HG02678 (cell line): ENCODE measurements around the gene CYP27B1.
A peak's percentile ranks its signal among the peaks of the same experiment; 100 is the strongest.
"Not testable (repeated sequence)": the region's sequence is repeated elsewhere in the genome, so short reads cannot be mapped to it uniquely, and the experiment has no call there.

Experiments
- ATAC-seq: cut with Tn5 transposase; IDR thresholded peaks from one replicate; pipeline ENCODE4 v1.9.1; 2021; ENCODE audit warnings: mild to moderate bottlenecking, moderate library complexity; ENCODE audit not compliant: unreplicated experiment

The CYP27B1 gene

DNA sequence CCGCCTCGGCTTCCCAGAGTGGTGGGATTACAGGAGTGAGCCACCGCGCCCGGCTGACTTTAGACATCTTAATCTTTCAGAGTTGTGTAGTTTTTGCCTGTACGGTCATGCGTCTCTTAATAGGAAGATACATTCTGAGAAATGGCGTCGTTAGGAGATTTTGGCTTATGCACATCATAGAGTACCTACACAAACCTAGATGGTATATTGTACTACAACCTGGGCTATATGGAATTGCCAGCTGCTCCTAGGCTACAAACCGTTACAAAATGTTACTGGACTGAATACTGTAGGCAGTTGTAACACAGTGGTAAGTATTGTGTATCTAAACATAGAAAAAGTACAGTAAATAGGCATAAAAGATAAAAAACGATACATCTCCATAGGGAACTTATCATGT lies 17.0 kb upstream of the CYP27B1 start:
- no peak for ATAC-seq

DNA sequence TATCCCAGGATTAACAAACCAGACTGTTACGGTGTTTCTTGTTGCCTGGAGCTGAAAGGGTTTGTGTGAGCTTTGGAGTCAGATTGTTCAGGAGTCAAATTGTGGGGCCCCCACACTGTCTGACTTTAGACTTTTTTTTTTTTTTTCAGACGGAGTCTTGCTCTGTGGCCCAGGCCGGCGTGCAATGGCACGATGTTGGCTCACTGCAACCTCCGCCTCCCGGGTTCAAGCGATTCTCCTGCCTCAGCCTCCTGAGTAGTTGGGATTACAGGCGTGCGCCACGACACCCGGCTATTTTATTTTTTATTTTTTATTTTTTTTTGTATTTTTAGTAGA lies 16.6 kb upstream of the CYP27B1 start:
- ATAC-seq = no peak

DNA sequence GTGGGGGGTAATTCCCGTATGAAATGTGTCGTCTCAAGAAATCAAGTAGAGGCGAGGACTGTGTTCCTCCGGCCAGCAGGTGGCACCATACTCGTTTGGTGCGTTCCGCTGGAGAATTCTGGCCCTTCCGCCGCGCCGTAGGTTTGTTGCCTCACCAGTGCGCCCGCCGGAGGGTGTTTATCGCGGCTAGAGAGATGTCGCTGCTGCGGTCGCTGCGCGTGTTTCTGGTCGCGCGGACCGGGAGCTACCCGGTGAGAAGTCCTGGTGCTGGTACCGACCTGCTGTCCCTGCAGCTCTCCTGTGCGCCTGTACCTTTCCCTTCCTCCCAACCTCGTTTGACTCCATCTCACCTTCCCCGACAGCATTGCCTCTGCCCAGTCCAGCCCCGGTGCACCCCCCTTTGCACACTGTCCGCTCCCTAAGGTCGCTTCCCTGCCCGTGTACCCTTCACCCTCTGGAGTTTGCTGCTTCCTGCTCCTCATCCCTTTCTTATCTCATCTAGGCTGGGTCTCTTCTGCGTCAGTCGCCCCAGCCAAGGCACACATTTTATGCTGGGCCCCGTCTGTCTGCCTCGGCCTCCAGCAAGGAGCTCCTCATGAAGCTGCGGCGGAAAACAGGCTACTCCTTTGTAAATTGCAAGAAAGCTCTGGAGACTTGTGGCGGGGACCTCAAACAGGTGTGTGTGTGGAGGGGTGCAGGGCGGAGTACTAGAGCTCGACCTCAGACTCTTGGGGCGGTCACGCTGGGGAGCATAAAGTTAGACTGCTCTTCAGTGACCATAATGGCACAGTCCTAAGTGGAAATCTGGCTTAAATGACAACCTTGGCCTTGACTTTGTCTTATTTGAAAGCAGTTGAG lies 16.0 kb upstream of the CYP27B1 start, which contains the start of gene TSFM:
TSS of gene TSFM (plus strand) at position 180 of the 858 bp plus-strand sequence. CDS start at position 195, 15 bp downstream.
- ATAC-seq = peak; percentile 87

DNA sequence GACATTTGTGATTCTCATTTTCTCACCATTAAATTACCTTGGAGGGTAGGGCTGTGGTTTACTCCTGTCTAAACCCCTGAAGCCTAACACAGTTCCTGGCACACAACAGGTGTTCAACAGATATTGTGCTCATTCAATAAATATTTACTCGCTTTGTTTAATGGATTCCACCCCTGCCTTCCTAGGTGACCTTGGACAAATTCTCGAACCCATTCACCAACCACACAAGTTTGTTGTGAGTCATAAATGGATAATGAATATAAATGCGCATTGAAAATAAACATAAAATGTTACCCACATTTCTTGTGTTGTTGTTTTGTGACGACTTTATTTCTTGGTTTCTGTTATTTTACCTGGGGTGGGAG lies 15.3 kb upstream of the CYP27B1 start:
- peak; percentile 8 for ATAC-seq

DNA sequence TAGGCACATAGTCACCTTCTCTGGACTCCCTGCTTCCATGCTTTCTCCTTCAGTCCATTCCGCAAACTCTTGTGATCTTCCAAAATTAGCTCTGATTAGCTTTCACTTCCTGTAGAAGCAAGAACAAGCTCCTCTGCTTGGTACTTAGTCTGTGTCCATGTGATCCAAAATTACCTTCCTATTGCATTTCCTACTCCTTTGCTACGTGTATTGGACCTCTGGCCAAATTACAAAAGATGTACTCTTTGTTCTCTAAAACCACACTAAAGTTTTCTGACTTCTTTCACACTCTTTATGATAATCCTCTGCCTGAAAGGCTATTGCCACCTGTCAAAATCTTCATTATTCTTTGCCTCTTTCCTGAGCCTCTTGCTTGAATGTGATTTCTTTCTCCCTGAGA lies 14.9 kb upstream of the CYP27B1 start:
- ATAC-seq = no peak

DNA sequence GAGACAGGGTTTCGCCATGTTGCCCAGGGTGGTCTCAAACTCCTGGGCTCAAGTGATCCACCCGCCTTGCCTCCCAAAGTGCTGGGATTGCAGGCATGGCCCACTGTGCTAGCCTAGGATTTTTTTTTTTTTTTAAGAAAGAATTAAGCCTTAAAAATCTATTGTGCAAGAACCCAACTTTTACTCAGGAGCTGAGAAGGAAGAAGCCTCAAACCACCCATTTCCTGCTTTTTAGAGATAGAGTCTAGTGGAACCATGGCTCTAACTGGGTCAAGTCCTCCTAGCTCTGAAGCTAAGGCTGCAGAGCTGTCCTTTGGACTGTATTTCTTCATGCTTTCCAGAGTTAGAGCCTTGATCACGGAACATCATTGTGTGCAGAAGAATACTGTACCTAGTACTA lies 14.4 kb upstream of the CYP27B1 start:
- no peak for ATAC-seq

DNA sequence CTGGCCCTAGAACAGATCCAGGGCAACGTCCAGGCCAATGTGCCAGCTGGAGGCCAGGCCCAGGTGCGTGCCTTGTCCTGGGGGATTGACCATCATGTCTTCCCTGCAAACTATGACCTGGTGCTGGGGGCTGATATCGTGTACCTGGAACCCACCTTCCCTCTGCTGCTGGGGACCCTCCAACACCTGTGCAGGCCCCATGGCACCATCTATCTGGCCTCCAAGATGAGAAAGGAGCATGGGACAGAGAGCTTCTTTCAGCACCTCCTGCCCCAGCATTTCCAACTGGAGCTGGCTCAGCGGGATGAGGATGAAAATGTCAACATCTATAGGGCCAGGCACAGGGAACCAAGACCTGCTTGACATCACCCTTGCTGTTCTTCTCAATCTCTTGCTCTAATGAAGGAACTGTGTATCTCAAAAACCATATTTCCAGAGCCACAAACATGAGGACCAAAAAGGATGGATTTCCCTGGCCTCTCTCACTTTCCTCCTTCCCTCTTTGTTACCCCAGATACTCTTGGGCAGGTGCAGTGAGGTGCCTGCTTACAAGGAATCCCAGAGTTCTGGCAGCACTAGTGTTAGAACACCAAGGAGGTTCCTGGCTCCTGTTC lies 13.5 kb upstream of the CYP27B1 start:
- ATAC-seq = no peak

DNA sequence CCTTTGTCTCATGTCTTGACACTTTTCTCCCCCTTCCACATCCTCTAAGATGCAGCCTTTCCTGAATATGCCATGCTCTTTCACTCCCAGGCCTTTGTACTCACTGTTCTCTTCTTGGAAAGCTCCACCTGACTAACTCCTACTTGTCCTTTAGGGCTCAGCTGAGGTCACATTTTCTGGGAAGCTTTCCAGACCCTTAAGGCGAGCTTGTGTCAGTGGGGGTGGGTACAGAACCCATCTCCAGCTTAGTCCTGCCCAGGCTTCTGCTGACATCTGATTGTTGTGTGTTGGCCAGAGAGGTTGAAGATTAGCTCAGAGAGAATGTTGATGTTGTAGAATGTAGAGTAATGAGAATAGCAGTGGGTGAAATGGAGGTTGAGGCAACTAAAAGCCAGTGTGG lies 12.9 kb upstream of the CYP27B1 start:
- no peak for ATAC-seq

DNA sequence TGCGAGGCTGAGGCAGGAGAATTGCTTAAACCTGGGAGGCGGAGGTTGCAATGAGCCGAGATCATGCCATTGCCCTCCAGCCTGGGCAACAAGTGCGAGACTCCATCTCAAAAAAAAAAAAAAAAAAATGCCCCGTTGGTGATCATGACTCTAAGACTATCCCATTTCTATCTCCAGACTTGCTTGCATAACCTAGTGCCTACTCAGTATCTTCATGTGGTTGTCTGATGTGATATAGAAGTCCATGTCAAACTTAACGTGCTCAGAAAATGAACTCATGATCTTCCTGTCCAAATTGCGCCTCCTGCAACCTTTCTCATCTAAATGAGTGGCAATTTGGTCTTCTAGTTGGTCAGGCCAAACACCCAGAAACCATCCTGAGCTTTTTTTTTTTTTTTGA lies 11.0 kb upstream of the CYP27B1 start:
- ATAC-seq = no peak

DNA sequence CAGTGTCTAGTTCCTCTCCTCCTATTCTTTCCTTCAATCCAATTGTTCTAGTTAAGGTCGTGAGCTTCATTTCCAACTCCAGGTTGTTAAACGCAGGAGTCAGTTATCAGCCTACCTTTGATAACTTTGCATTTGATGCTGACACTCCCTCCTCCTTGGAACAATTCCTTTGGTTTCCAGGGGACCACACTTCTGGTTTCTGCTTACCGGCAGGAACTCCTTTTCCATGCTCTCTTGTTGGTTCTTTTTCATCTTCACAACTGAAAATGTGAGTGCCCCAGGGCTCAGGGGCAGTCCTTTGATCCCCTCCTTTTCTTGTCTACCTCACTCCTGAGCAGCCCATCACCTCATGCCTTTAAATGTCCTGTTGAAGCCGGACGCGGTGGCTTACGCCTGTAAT lies 10.5 kb upstream of the CYP27B1 start:
- ATAC-seq = no peak

DNA sequence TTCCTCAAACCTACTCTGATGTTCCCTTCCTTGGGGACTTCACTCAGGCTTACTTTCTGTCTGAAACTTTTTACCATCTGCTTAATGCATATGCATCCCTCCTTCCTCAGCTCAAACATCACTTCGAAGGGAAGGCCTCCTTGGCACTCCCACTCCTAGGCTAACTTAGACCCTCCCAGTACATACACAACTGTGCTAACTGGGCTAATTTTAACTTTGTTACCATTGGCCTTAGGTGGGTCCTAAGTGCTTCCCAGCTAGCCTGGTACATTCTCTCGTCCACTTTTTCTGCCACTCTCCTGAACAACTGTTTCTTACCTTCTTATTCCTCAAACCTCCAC lies 9.3 kb upstream of the CYP27B1 start:
- ATAC-seq = no peak

DNA sequence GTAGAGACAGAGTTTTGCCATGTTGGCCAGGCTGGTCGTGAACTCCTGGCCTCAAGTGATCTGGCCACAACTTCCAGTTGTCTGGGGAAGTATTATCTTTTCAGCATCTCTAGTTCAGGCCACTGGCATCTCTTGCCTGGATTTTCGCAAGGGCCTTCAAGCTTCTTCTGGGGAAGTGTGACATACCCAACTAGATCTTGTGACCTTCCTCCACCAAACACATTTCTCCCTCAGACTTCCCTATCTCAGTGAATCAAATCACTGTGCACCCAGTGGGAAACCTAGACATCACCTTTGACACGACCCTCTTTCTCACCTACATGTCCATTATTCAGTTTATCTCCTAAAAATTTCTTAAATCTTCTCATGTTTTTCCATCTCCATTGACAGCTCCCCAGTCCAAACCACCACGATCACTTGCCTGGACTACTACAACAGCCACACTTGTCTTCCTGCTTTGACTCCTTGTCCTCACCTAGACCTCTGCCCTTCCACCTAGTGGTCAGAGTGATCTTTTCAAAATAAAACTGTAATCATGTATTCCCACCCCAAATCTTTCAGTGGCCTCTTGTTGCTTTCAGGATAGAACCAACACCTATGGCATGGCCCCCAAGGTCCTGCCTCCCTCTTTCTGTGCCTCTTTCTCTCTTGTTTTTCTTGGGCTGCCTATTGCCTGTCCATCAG lies 8.8 kb upstream of the CYP27B1 start:
- ATAC-seq = no peak

DNA sequence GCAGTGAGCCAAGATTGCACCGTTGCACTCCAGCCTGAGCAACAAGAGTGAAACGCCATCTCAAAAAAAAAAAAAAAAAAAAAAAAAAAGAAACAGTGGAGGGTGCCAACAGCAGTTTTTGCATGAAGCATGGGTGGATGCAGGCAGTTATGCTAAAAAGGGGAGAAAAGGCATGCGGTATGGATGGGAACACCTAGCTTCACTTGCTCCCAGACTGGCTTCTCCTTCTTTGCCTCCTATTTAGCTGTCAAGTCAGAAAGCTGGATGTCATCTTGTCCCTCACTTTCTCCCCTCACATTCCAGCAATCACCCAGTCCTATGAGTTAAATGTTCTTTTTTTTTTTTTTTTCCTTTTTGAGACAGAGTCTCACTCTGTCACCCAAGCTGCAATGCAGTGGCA lies 8.2 kb upstream of the CYP27B1 start:
- no peak for ATAC-seq

DNA sequence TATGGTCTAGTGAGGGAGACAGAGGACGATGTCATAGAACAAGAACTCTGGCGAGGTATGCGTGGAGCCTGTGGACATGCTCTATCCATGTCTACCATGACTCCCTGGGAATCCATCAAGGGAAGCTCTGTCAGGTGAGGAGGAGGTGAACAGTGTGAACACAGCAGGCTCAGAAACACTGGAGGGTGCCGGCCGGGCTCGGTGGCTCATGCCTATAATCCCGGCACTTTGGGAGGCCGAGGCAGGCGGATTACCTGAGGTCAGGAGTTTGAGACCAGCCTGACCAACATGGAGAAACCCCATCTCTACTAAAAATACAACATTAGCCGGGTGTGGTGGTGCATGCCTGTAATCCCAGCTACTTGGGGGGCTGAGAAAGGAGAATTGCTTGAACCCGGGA lies 7.8 kb upstream of the CYP27B1 start:
- ATAC-seq = not testable (repeated sequence)

DNA sequence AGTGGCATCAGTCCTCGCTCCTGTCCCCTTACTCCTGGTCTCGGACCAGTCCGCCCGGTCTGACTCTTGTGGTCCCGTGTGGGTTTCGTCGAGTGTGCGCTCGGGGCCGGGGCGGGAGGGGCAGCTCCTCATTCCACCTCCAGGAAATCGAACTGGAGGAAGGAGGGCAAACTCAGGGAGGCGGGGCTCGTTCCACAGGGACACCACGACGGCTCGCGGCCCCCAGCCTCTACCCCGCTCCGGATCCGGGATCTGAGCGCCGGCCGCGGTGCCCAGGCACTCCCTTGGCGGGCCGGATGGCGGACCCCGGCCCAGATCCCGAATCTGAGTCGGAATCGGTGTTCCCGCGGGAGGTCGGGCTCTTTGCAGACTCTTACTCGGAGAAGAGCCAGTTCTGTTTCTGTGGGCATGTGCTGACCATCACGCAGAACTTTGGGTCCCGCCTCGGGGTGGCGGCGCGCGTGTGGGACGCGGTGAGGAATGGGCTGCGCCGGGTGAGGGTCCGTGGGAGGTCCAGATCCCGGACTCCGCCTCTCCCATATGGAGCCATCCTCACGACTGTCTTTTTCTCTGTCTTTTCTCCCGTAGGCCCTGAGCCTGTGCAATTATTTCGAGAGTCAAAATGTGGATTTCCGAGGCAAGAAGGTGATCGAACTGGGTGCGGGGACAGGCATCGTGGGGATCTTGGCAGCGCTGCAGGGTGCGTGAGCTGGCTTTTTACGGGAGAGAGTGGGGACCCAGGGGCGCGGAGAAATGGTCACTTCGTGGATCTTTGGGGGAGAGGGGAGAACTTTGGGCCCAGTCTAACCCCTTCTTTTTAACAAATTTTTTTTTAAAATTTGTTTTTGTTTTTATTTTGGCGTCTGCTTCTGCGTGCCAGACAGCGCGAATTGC lies 5.8 kb upstream of the CYP27B1 start, which contains the start of gene EEF1AKMT3:
TSS of gene EEF1AKMT3 (plus strand) at position 186 of the 894 bp plus-strand sequence. CDS start at position 297, 111 bp downstream.
- peak; percentile 17 for ATAC-seq

DNA sequence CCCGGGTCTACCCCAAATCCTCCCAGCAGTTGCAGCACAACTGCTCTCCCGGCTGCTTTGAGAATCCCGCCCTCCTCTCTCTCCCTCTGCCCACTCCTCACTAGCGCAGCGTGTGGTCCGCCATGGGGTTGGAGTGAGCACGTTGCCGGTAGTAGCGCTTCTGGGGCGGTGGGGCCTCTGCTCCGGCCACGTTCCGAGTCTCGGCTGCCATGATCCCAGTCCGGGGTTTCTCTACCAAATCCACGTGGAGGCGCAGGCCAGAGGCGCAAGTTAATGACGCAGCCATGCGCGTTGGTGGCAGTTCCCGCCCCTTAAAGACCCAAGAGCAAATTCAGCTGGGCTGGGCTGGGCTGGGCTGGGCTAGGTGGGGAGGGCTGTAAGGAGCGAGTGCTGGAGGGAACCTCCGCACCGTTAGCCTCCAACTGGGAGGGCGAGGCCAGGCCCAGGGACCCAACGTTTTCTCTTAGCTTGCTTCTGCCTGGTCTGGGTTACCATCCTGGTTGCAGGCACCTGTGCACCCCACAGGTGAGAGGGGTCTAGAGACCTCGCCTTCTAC lies 5.1 kb upstream of the CYP27B1 start, which contains the start of gene METTL1:
TSS of gene METTL1 (minus strand) at position 233 of the 556 bp plus-strand sequence. CDS start at position 211, 22 bp downstream.
- peak; percentile 77 for ATAC-seq

DNA sequence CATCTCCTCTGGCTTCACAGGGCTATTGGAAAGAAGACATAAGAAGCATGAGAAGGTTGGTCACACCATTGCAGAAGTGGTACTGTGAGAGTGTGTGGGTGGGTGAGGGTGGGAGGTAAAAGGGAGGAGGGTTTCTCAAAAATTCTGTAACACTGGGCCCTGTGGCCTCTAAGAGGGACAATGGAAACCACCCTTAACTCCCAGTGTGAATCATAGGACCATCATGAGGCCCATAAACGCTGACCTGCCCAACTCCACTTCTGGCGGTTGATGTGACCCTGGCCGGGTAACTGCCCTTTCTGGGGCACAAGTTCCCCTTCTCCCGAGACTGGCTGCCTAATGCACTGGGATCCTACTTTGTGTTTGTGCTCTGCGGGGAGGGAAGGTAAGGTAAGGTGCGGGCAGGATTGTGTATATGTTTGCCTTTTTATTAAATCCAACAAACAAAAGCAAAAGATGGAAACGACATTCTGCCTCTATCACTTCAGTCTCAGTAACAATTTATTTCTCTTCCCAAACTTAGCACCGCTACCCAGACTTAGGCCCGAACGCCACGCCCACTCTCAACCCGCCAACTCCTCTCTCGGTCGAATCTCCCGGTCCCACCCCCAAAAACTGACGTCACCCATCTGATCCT lies 4.5 kb upstream of the CYP27B1 start:
- ATAC-seq = peak; percentile 75

DNA sequence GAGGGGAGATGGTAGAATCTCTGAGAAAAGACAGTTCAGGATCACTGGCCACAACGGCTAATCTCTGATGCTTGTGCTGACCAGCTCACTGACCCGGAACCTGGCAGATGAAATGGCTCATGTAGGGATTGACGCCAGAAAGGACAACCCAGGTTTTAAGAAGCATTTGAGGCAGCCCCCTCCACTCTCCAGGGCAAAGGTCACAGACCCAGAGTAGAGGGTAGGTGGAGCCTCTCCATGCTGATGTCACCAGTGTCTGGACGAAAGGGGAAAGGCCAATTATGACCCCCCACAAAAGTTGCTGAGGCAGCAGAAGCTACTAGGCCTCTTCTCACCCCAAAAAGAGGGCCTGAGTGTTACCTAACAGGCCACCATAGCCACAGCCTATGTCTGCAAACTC lies 3.9 kb upstream of the CYP27B1 start:
- ATAC-seq = no peak

DNA sequence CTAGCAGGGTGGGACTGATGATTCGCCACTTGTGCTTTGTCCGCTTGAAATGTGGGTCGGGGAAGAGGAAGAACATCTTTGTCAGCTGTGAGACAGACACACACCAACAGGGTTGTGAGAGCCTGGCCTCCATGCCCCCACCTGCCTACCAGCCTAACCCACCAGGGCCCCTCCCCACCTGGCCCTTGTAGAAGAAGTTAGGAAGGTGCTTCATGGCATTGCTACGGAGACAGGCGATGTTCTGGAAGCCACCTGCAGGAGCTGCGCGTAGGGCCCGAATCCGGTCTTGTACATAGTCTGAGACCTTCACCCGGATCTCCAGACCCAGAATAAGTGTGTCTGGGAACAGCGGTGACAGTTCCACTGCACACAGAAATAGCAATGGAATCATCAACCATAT lies 2.7 kb upstream of the CYP27B1 start:
- ATAC-seq = no peak

DNA sequence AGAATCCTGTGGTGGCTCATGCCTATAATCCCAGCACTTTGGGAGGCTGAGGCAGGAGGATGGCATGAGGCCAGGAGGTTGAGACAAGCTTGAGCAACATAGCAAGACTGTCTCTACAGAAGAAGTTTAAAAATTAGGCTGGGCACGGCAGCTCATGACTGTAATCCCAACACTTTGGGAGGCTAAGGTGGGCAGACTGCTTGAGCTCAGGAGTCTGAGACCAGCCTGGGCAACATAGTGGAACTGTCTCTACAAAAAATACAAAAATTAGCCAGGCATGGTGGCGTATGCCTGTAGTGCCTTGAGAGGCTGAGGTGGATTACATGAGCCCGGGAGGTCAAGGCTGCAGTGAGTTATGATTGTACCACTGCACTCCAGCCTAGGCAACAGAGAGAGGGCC lies 998 bp upstream of the CYP27B1 start:
- no peak for ATAC-seq
